GM06990 (cell line): ENCODE measurements around the gene GP9.

Experiments used
- DNase-seq: peaks from one replicate; pipeline ENCODE4 v3.0.0-alpha.2; 2011; ENCODE audit not compliant: insufficient read length; ENCODE audit errors: extremely low read depth
- H3K27me3 ChIP-seq: replicated peaks from 2 replicates; pipeline ENCODE4 v1.6.0; 2011; ENCODE audit warnings: low read length; ENCODE audit not compliant: control insufficient read depth, insufficient read depth
- H3K36me3 ChIP-seq: 2 replicates; pipeline ENCODE4 v1.5.1; 2011; ENCODE audit warnings: low read length; ENCODE audit not compliant: control insufficient read depth, insufficient read depth
- H3K4me3 ChIP-seq: replicated peaks from 2 replicates; pipeline ENCODE4 v1.5.1; 2011; ENCODE audit warnings: low read depth, mild to moderate bottlenecking, control low read depth, low read length
- TF ChIP-seq, protein P1 (sequence below): IDR thresholded peaks from 2 replicates; pipeline ENCODE4 v1.5.1; 2011; ENCODE audit warnings: low read length, control low read depth, mild to moderate bottlenecking, inconsistent platforms; ENCODE audit not compliant: insufficient read depth, poor library complexity, severe bottlenecking

GP9 gene

DNA sequence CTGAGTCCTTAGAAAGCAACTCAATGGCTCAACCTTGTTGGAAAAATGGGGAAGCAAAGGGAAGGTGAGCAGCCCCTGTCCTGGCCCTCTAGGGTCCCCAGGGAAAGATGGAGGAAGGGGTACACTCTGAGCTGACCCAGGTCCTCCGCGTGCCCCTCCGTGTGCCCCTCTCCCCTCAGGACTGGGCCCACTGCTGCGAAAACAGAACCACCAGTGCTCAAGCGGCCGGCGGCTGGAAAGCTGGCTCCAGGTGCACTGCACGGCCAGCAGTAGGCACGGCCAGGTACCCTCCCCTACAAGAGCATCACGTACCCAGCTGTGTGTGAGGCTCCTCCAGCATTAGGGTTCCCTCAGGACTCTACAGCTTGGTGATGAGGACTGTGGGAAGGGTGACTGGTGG is 34.7 kb downstream of the GP9 start:
- Histone ChIP-seq H3K4me3 (no peak overlapping the region), H3K27me3 (no peaks in the 10 kb centered on the region), H3K36me3 (peaks cover 8% of the 10 kb centered on the region)
- TF ChIP-seq, protein P1, sequence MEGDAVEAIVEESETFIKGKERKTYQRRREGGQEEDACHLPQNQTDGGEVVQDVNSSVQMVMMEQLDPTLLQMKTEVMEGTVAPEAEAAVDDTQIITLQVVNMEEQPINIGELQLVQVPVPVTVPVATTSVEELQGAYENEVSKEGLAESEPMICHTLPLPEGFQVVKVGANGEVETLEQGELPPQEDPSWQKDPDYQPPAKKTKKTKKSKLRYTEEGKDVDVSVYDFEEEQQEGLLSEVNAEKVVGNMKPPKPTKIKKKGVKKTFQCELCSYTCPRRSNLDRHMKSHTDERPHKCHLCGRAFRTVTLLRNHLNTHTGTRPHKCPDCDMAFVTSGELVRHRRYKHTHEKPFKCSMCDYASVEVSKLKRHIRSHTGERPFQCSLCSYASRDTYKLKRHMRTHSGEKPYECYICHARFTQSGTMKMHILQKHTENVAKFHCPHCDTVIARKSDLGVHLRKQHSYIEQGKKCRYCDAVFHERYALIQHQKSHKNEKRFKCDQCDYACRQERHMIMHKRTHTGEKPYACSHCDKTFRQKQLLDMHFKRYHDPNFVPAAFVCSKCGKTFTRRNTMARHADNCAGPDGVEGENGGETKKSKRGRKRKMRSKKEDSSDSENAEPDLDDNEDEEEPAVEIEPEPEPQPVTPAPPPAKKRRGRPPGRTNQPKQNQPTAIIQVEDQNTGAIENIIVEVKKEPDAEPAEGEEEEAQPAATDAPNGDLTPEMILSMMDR, result no peak
- DNase-seq, result no peak

DNA sequence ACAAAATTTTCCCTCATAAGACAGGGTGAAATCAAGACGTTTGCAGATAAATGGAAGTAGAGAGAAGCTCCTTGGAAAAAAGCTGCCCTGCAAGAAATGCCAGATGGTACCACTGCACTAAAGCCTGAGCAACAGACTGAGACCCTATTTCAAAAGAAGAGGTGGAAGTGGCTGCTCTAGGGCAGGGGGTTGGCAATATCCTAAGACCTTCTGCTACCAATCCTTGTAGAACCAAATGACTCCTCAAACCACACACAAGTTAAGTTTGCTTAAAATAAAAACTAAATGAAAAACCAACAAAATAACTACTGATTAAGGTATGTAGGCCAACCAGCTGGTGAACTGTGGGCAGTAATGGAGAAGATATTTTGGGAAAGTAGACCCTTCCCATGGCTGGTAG is 39.7 kb downstream of the GP9 start:
- H3K27me3 ChIP-seq, result no peaks in the 10 kb centered on the region
- H3K4me3 ChIP-seq, result no peak overlapping the region
- no peak for DNase-seq

DNA sequence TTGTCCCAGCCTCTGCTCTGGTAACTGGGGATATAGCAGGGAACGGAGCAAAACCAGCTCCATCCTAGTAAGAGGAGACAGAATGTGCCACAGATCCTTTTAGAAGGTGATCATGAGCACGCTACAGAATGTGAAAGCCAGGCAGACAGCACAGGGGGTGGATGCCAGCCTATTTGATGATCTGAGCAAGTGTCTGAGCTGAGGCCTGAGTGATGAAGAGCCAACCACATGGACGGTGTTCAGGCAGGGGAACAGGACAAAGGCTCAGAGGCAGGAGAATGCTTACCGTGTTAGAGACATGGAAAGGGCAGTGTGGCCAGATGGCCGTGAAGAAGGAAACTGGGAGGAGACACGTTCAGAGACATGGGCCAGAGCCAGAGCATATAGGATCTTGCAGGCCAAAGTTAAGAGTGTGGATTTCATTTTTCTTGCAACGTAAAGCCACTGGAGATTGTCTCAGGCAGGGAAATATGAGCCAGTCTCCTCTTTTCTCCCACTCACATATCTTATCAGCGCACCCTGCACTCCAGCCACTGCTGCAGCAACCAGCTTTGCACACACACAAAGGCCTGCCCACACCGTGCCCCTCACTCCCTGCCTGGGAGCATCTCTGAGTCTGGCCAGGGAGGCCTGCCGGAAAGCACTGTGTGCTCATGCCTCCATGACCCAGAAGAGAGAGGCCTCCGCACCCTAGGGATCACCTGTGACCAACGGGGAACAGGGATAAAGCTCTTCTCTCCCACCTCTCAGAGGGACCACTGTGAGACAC is 41.0 kb downstream of the GP9 start:
- H3K27me3 ChIP-seq, result no peaks in the 10 kb centered on the region
- H3K36me3 ChIP-seq, result no peaks in the 10 kb centered on the region; the same call in none of the 2 replicates

More for the DNA sequence above, 39.7 kb downstream of the GP9 start:
- TF ChIP-seq, protein P1, result no peak
- H3K36me3 ChIP-seq, result no peaks in the 10 kb centered on the region; the same call in 1 of the 2 replicates

DNA sequence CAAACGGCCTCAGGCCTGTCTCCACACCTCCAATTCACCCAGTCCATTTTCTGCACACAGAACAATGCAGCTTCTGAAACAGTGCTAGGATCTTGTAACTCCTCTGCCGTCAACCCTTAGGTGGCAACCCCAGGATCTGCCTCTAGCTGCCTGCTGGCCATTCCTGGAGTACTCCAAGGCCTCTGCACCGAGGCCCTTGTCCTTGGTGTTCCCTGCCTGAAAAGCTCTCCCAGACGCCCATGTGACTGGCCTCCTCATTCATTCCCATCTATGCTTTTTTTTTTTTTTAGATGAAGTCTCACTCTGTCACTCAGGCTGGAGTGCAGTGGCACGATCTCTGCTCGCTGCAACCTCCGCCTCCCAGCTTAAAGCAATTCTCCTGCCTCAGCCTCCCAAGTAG is 42.7 kb downstream of the GP9 start:
- Histone ChIP-seq H3K27me3 (no peaks in the 10 kb centered on the region), H3K4me3 (no peak overlapping the region), H3K36me3 (peaks cover 6% of the 10 kb centered on the region)
- DNase-seq, result no peak
- TF ChIP-seq, protein P1, result no peak

More for the DNA sequence above, 41.0 kb downstream of the GP9 start:
- TF ChIP-seq, protein P1, result no peak
- no peak overlapping the region for H3K4me3 ChIP-seq
- DNase-seq, result no peak

DNA sequence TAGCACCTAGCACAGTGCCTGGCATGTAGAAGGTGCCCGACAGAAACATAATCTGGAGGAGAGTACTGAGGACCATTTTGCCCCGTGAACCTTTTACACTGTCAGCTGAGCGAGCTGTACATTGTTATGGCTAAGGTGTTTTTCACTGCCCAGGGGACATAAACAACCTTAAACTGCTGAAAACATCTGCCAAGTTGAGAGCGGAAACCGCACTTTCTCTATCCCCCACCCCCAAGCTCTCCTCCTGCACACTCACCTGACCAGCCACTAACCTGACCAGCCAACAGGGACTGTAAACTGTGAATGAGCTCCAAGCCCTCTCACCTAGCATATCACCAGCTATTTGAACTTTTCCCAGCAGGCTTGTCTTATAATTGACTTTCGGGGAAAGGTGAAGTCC is 43.5 kb downstream of the GP9 start:
- Histone ChIP-seq H3K4me3 (no peak overlapping the region), H3K27me3 (no peaks in the 10 kb centered on the region), H3K36me3 (peaks cover 6% of the 10 kb centered on the region)
- TF ChIP-seq, protein P1, result no peak
- no peak for DNase-seq

DNA sequence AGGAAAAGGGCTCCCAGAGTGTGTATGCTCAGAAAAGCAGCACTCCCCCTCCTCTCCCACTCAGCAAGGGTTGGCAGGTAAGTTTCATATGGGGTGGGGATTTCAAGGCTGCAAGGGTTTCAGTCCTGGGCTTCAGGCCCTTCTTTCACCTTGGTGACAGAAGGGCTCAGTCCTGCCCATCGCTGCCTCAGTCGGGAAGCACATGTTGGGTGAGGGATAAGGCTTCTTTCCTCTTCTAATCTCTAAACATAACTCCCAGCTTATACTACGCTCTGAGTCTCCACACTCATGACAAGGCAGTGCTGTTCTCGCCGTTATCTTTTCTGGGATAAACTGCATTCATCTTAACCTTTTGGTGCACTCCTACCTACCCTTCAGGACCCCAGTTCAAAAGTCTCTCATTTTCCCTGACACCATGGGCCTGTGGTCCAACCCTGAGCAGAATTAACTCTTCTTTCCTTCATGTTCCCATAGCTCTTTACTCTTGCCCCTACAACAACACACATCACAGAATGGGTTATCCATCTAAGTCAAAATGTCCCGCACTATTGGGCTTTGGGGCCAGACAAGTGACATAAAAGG is 44.0 kb downstream of the GP9 start:
- Histone ChIP-seq H3K36me3 (peaks cover 6% of the 10 kb centered on the region), H3K27me3 (no peaks in the 10 kb centered on the region), H3K4me3 (no peak overlapping the region)
- TF ChIP-seq, protein P1, result no peak
- DNase-seq, result no peak
